ENCODE data around the gene BTNL8. TPM values are rescaled to one million over a fixed set of nuclear protein-coding genes. Genes with fewer than 3 reads are reported as not detected.

BTNL8 gene
- total RNA-seq, 3 donors from 2014 or later = 0.15 to 0.16 TPM; not detected in 1

DNA sequence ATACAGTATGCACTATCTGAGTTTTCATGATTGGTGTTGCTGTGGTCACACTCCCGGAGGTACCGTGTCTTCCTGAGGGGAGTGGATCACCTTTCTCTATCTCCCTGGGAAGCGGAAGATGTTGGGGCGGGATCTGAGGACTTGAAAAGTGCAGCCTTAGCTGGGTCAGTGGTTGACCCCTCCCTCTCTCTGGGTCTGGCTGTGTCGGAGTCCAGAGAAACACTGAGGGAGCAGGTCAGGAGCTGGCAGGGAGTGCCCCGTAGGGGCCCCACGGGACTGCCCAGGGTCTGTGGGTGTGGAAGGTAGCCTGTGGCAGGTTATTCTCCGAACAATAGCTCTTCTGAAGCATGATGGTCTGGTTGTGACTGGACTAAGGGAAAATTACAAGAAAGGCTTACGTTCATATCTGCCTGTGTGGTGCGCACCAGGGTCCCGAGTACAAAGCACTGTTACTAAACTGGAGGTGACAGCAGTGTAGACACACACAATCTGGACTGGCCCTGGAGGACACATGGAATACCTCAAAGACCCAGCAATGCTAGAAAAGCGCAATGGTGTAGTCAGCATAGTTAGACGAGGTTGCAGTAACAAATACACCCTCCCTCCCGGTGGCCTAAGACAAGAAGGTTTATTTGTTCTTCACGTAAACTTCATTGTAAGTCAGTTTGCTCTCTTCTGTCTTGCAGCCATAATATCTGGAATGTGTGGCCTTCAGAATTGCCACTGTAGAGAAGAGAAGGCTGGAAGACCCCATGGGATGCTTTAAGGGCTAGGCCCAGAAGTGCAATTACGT is 28.5 kb upstream of the BTNL8 start:
- Histone ChIP-seq H3K9me3 (no peaks in the 10 kb centered on the region), H3K36me3 (no peaks in the 10 kb centered on the region), H3K4me1 (no peaks in the 10 kb centered on the region), H3K4me3 (no peak overlapping the region), H3K27me3 (no peaks in the 10 kb centered on the region), H3K27ac (peak overlapping the region; percentile 13 to 54)
- TF ChIP-seq POLR2A (IDR thresholded peaks at IDR 0.05) (no peak), POLR2AphosphoS5 (IDR thresholded peaks at IDR 0.05) (no peak)
- TF ChIP-seq, protein P1, sequence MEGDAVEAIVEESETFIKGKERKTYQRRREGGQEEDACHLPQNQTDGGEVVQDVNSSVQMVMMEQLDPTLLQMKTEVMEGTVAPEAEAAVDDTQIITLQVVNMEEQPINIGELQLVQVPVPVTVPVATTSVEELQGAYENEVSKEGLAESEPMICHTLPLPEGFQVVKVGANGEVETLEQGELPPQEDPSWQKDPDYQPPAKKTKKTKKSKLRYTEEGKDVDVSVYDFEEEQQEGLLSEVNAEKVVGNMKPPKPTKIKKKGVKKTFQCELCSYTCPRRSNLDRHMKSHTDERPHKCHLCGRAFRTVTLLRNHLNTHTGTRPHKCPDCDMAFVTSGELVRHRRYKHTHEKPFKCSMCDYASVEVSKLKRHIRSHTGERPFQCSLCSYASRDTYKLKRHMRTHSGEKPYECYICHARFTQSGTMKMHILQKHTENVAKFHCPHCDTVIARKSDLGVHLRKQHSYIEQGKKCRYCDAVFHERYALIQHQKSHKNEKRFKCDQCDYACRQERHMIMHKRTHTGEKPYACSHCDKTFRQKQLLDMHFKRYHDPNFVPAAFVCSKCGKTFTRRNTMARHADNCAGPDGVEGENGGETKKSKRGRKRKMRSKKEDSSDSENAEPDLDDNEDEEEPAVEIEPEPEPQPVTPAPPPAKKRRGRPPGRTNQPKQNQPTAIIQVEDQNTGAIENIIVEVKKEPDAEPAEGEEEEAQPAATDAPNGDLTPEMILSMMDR (IDR thresholded peaks at IDR 0.05) = no peak
- no peak for DNase-seq (ENCODE audit: low spot score in 2 of 2)
- intact Hi-C loops (cut with DNase I; ENCODE audit: low total_unique reads) = no loop called here

DNA sequence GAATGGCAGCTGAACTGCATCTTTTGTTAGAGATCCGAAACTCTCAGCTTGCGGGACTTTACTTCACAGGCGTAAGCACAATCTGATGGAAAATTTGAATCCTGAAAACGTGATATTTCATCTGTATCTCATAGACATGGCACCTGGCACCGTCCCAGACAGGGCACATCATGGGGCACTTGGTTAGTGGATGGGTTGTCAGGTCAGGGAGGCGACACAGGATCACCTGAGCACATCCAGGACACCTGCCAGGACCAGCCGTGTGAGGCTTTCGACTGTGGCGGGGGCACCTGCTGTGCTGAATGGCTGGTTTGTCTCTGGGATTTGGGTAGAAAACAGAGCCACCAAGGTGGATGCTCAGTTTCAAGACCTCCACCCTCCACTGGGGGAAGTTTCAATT is 26.5 kb upstream of the BTNL8 start:
- TF ChIP-seq POLR2AphosphoS5 (IDR thresholded peaks at IDR 0.05) = no peak
- TF ChIP-seq POLR2A (IDR thresholded peaks at IDR 0.05) = no peak
- TF ChIP-seq, protein P1 (IDR thresholded peaks at IDR 0.05) = no peak
- no peaks in the 10 kb centered on the region for H3K9me3 ChIP-seq
- H3K4me1 ChIP-seq = no peaks in the 10 kb centered on the region
- H3K27ac ChIP-seq = no peak overlapping the region
- no peaks in the 10 kb centered on the region for H3K27me3 ChIP-seq
- DNase-seq (ENCODE audit: low spot score in 2 of 2) = no peak
- no peak overlapping the region for H3K4me3 ChIP-seq
- intact Hi-C loops (cut with DNase I; ENCODE audit: low total_unique reads) = no loop called here
- no peaks in the 10 kb centered on the region for H3K36me3 ChIP-seq

DNA sequence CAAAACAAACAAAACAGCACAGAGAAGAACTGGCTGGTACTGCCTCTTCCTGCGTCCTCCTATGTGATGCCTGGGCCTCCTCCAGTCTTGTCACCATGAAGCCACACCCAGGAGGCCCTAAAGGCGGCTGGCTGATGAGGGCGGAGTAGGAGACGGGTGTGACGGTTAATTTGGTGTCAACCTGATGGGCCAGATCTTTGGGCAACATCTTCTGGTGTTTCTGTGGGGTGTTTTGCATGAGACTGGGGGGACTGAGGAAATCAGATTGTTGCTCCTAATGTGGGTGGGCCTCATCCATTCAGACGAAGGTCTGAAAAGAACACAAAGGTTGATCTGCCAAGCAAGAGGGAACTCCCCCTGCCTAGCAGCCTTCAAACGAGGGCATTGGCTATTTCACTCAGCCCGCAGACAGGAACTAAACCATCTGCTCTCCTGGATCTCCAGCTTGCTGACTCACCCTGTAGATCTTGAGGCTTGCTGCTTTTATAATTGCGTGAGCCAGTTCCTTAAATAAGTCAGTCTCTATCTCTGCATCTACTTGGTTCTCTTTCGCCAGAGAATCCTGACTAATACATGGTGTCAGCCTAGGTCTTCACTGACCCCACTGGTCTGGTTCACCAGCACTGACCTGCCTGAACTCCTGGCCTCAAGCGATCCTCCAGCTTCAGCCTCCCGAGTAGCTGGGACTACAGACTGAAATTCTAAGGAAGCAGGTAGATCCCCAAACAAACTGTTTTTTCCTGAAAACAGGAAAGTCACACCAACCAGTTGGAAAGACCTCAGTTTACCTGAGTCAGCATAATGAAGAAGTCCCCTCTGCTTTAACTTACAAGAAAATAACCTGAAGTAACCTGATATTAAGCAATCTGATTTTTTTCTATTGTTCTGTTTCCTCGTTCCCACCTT is 25.1 kb upstream of the BTNL8 start:
- no peak for DNase-seq (ENCODE audit: low spot score in 2 of 2)
- Histone ChIP-seq H3K27ac (no peak overlapping the region), H3K27me3 (no peaks in the 10 kb centered on the region), H3K4me1 (no peaks in the 10 kb centered on the region), H3K9me3 (no peaks in the 10 kb centered on the region), H3K4me3 (no peak overlapping the region), H3K36me3 (no peaks in the 10 kb centered on the region)
- intact Hi-C loops (cut with DNase I; ENCODE audit: low total_unique reads) = no loop called here
- TF ChIP-seq, protein P1 (IDR thresholded peaks at IDR 0.05) = no peak
- TF ChIP-seq POLR2AphosphoS5 (IDR thresholded peaks at IDR 0.05) (no peak), POLR2A (IDR thresholded peaks at IDR 0.05) (no peak)

DNA sequence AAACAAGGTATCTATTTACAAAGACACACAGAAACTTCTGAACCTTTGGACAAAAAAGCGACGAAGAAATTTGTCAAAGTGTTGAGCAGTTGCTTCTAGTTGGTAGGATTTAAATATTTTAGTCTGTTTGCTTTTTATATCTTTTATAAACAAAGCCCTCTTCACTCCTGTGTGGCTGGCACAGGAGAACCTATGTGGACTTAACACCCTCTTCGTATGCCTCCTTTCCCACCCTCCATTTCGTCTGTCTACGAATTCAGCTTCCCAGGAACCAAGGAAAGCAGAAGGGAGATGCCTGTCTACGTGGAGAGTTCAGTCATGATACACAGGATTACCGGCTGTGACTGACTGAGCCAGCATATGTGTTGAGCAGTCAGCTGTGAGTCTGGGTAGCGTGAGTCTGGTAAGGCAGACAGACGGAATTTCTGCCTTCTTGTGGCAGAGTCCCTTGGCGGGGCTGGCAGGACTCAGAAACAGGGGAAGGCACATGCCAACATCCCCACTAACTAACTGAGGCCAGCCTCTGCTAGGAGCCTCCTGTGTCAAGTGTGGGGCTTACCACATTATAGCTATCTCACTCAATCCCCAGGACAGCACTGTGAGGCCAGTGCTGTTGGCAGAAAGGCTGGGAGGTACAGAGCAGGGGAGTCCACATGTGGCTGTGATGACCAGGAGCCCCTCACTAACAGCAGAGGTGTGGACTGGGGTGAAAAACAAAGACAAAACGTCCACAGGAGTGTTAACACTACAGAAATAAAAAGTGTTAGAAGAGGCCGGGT is 24.0 kb upstream of the BTNL8 start:
- Histone ChIP-seq H3K27ac (no peak overlapping the region), H3K27me3 (no peaks in the 10 kb centered on the region), H3K4me3 (no peak overlapping the region), H3K4me1 (no peaks in the 10 kb centered on the region), H3K36me3 (no peaks in the 10 kb centered on the region), H3K9me3 (no peaks in the 10 kb centered on the region)
- DNase-seq (ENCODE audit: low spot score in 2 of 2) = no peak
- intact Hi-C loops (cut with DNase I; ENCODE audit: low total_unique reads) = no loop called here
- TF ChIP-seq POLR2A (IDR thresholded peaks at IDR 0.05) (no peak), POLR2AphosphoS5 (IDR thresholded peaks at IDR 0.05) (no peak)
- TF ChIP-seq, protein P1 (IDR thresholded peaks at IDR 0.05) = no peak
